NCI-H345 (cell line): ENCODE measurements around the gene NEAT1.
"Not testable (repeated sequence)": the region's sequence is repeated elsewhere in the genome, so short reads cannot be mapped to it uniquely, and the experiment has no call there.

Experiments
- DNase-seq: peaks from one replicate; lab custom pipeline; 2025; lab: John Stamatoyannopoulos, UW

The NEAT1 gene

GRCh38 chr11:65448418-65449105 is 26.0 kb downstream of the NEAT1 start:
- no peak for DNase-seq

GRCh38 chr11:65451301-65451700 is 28.7 kb downstream of the NEAT1 start:
- DNase-seq: not testable (repeated sequence)

- not testable (repeated sequence) for DNase-seq
These were observed 29.7 kb downstream of the NEAT1 start for GRCh38 chr11:65452259-65452658.

GRCh38 chr11:65452806-65453490 is 30.4 kb downstream of the NEAT1 start:
- DNase-seq: peak; percentile 50

- DNase-seq: no peak
These were observed 31.7 kb downstream of the NEAT1 start for GRCh38 chr11:65454311-65454695.

- peak; percentile 88 for DNase-seq
These were observed 32.3 kb downstream of the NEAT1 start for GRCh38 chr11:65454696-65455456.

GRCh38 chr11:65456418-65456817 is 33.8 kb downstream of the NEAT1 start:
- no peak for DNase-seq

GRCh38 chr11:65459552-65459951 is 37.0 kb downstream of the NEAT1 start:
- no peak for DNase-seq

GRCh38 chr11:65465471-65465870 is 42.9 kb downstream of the NEAT1 start:
- DNase-seq: not testable (repeated sequence)

GRCh38 chr11:65467306-65467705 is 44.7 kb downstream of the NEAT1 start:
- not testable (repeated sequence) for DNase-seq

GRCh38 chr11:65468874-65469333 is 46.3 kb downstream of the NEAT1 start:
- peak; percentile 80 for DNase-seq

GRCh38 chr11:65470433-65471049 is 47.9 kb downstream of the NEAT1 start:
- no peak for DNase-seq

- DNase-seq: no peak
These were observed 48.9 kb downstream of the NEAT1 start for GRCh38 chr11:65471447-65471891.

- not testable (repeated sequence) for DNase-seq
These were observed 50.1 kb downstream of the NEAT1 start for GRCh38 chr11:65472588-65473277.

- DNase-seq: no peak
These were observed 50.8 kb downstream of the NEAT1 start for GRCh38 chr11:65473278-65473860.

- no peak for DNase-seq
These were observed 52.3 kb downstream of the NEAT1 start for GRCh38 chr11:65474864-65475263.

GRCh38 chr11:65476632-65477148 is 54.1 kb downstream of the NEAT1 start:
- DNase-seq: no peak

- peak; percentile 94 for DNase-seq
These were observed 54.8 kb downstream of the NEAT1 start for GRCh38 chr11:65477149-65477965.

GRCh38 chr11:65478388-65479183 is 56.0 kb downstream of the NEAT1 start:
- no peak for DNase-seq
